GM12874 (cell line): ENCODE results near the gene EIF4E1B.
A peak's percentile ranks its signal among the peaks of the same experiment; 100 is the strongest.

Source experiments
- TF ChIP-seq, protein P1 (sequence below): IDR thresholded peaks from 2 replicates; pipeline ENCODE4 v1.5.1; 2011; ENCODE audit warnings: low read depth, mild to moderate bottlenecking, control low read depth, low read length, moderate library complexity; ENCODE audit not compliant: insufficient read depth

The EIF4E1B gene

DNA sequence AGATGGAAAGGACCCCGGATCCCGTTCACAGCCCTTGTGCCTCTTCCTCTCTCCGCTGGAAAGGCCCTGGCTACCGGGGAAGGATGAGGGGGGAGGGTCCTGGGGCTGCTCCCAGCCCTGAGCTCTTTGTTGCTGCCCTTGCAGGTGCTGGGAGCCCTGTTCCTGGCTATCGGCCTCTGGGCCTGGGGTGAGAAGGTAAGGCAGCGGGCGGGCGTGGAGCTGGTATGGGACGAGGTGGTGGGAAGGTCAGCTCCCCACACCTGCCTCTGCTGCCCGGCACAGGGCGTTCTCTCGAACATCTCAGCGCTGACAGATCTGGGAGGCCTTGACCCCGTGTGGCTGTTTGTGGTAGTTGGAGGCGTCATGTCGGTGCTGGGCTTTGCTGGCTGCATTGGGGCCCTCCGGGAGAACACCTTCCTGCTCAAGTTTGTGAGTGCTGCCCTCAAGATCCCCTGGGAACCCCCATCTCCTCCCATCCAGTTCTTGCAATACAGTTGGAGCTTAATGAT is 21.1 kb downstream of the EIF4E1B start:
- TF ChIP-seq, protein P1, sequence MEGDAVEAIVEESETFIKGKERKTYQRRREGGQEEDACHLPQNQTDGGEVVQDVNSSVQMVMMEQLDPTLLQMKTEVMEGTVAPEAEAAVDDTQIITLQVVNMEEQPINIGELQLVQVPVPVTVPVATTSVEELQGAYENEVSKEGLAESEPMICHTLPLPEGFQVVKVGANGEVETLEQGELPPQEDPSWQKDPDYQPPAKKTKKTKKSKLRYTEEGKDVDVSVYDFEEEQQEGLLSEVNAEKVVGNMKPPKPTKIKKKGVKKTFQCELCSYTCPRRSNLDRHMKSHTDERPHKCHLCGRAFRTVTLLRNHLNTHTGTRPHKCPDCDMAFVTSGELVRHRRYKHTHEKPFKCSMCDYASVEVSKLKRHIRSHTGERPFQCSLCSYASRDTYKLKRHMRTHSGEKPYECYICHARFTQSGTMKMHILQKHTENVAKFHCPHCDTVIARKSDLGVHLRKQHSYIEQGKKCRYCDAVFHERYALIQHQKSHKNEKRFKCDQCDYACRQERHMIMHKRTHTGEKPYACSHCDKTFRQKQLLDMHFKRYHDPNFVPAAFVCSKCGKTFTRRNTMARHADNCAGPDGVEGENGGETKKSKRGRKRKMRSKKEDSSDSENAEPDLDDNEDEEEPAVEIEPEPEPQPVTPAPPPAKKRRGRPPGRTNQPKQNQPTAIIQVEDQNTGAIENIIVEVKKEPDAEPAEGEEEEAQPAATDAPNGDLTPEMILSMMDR, result no peak

DNA sequence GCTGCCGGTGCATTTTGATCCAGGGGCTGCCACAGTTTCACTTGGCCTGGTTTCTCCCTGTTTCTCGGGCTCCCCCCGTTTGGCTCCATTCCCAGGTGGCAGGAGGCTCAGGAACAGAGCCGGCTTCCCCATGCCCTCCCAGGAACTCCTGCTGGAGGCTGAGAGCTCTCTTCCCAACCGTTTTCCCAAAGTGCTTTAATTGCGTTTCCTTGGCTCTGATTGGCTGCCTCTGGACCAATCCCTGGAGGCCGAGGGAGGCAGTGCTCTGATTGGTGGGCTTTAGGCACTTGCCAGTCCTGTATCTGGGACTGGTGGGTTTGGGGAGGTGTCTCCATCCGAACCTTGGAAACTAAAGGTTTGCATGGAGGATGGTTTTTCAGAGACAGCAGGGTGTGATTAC is 21.7 kb downstream of the EIF4E1B start:
- TF ChIP-seq, protein P1, result no peak

DNA sequence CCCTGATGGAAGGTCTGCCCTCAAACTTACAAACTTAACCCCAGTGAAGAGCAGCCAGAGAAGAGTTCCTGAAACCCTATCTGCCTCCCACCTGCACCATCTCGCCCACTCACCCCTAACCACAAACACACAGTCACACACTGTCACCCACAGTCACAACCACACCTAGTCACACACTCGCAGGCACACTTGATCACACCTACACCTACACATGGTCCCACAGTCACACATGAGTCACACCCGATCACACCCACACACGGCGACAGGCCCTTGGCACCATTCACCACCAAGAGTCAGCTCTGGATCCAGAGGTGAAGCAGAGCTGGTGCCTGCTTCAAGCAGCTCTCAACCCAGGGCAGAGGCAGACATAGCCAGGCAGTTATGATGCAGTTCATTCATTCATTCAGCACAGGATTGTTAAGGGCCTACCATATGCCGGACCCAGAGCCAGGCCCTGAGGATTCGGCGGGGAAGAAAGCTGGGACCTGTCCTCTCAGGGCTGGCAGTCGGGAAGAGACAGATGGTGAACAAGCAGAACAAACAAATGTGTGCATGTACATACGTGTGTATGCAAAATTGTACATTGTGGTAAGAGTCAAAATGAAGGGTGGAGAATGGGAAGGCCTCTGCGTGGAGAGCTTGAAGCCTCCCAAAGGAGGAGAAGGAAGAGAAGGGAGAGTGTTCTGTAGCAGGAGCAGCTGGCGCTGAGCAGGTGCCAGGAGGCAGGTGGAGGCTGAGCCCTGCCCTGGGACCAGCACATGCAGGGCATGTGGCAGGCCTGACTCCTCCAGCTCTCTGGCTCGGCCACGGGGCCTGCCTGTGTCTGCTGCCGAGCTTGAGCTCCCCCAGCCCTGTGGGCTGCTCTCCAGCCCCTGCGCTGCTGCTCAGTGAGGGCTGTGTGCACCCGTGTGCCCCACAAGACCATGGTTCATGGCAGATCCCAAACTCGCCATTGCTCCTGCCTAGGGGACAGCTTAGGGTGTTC is 23.2 kb downstream of the EIF4E1B start:
- TF ChIP-seq, protein P1, result no peak

DNA sequence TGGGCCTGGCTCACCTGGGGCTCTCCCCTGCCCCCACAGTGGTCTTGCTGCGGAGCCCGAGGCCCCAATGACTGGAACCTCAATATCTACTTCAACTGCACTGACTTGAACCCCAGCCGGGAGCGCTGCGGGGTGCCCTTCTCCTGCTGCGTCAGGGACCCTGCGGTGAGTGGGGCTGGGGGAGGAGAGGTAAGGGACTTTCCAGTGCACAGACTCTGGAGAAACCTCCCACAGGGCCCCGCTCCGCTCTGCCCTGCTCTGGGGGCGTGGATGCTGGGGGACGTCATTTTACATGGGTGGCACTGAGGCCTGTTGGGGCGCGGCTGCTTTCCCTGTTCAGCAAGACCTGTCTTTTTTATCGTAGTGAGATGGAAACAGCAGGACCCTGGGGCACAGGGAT is 24.4 kb downstream of the EIF4E1B start:
- TF ChIP-seq, protein P1, result no peak

DNA sequence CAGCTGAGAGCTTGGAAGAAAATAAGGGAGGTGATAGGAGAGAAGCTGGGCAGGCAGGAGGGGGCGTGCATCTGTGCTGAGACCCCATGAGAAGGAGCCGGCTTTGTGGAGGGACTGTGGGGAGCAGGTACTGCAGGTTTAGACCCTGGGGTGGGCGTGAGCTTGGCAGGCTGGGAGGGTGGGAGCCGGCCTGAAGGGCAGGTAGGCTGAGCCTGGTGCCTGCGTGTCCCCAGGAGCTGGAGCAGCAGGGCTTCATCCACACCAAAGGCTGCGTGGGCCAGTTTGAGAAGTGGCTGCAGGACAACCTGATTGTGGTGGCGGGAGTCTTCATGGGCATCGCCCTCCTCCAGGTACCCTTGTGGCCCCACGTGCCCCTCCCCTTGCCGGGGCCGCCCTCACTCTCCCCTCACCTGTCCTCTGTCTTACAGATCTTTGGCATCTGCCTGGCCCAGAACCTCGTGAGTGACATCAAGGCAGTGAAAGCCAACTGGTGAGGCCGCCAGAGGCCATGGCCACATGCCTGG is 26.1 kb downstream of the EIF4E1B start:
- TF ChIP-seq, protein P1, result no peak

DNA sequence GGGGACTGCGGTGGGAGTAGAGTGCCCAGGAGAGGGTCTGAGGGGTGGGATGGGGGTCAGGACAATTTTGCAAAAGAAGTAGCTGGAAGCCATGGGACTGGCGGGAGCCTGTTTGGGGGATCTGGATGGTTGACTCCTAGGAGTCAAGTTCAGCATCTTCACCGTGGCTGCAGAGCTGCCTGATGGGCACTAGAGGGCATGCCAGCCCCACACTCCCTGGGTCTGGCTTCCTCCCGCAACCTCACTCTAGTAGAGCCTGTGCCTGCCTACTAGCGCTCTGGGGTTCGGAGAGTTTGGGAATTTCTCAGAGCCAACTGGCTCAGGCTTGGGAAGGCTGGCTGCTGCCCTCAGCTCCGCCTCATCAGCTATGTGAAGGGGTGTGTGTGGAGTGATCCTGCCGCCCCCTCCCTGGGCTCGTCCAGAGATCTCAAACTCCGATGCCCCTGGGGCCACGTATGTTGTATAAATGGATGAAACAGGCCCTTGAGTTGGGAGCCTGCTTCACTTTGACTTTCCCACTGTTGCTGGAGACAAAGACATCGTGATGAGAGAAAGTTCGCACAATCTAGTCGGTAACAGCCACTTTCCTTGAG is 27.6 kb downstream of the EIF4E1B start:
- TF ChIP-seq, protein P1, result peak; percentile 98
